Endometrium (tissue), 2 donors: ENCODE results near the gene PSMD13.
"Not testable (repeated sequence)": the region's sequence is repeated elsewhere in the genome, so short reads cannot be mapped to it uniquely, and the experiment has no call there.

Experiments
- FAIRE-seq: peaks from 2 replicates; lab custom pipeline; 2012; peaks lifted over from hg19 to GRCh38; lab: Jason Lieb, UNC
- donor health status: control.
- donor health status: control.

PSMD13 gene

GRCh38 chr11:278001-278951, 41.5 kb downstream of the PSMD13 start, which contains the start of gene NLRP6:
Gene NLRP6, plus strand, starts transcription at chr11:278407. Its CDS starts 163 bp downstream, at chr11:278570.
- FAIRE-seq = no peak

- no peak for FAIRE-seq
These were observed 42.5 kb downstream of the PSMD13 start for GRCh38 chr11:279040-279965.

GRCh38 chr11:279966-280705, 43.4 kb downstream of the PSMD13 start:
- no peak for FAIRE-seq

DNA sequence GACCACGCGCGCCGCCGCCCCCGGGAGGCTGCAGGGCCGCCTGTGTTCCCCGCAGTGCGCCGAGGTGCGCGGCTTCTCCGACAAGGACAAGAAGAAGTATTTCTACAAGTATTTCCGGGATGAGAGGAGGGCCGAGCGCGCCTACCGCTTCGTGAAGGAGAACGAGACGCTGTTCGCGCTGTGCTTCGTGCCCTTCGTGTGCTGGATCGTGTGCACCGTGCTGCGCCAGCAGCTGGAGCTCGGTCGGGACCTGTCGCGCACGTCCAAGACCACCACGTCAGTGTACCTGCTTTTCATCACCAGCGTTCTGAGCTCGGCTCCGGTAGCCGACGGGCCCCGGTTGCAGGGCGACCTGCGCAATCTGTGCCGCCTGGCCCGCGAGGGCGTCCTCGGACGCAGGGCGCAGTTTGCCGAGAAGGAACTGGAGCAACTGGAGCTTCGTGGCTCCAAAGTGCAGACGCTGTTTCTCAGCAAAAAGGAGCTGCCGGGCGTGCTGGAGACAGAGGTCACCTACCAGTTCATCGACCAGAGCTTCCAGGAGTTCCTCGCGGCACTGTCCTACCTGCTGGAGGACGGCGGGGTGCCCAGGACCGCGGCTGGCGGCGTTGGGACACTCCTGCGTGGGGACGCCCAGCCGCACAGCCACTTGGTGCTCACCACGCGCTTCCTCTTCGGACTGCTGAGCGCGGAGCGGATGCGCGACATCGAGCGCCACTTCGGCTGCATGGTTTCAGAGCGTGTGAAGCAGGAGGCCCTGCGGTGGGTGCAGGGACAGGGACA, 44.1 kb downstream of the PSMD13 start:
- no peak for FAIRE-seq

DNA sequence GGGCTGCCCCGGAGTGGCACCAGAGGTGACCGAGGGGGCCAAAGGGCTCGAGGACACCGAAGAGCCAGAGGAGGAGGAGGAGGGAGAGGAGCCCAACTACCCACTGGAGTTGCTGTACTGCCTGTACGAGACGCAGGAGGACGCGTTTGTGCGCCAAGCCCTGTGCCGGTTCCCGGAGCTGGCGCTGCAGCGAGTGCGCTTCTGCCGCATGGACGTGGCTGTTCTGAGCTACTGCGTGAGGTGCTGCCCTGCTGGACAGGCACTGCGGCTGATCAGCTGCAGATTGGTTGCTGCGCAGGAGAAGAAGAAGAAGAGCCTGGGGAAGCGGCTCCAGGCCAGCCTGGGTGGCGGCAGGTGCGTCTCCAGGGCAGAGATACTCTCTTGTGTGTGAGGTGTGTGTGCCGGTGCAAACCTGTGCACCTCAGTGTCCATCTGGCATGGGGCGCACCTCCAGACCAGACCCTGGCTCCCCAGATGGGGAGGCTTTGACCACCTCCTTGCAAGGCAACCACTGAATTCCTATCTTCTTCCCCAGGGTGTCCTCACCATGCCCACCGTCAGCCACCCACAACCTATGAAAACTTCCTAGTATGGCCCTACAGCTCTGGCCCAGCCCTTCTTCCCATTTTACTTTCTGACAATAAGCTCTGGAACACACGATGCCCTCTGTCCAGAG, 44.8 kb downstream of the PSMD13 start:
- FAIRE-seq = no peak

DNA sequence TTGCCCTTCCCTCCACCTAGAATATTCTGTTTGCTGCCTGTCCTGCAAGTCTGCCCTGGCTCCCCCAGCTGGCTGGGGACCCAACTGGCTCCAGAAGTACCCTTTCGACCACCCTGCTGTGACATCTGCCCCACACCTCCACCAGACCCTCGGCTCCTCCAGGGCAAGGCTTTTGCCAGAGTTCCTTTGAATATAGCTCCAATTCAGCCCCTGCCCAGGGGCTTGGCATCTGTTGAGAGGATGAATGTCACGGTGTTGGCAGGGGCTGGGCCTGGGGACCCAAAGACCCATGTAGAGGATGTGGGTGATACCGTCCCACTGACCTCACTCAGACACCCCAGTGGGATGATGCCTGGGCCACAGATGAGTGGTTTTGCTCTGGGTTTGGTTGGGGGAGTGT, 45.4 kb downstream of the PSMD13 start:
- no peak for FAIRE-seq

GRCh38 chr11:282630-283360, 46.0 kb downstream of the PSMD13 start:
- no peak for FAIRE-seq

DNA sequence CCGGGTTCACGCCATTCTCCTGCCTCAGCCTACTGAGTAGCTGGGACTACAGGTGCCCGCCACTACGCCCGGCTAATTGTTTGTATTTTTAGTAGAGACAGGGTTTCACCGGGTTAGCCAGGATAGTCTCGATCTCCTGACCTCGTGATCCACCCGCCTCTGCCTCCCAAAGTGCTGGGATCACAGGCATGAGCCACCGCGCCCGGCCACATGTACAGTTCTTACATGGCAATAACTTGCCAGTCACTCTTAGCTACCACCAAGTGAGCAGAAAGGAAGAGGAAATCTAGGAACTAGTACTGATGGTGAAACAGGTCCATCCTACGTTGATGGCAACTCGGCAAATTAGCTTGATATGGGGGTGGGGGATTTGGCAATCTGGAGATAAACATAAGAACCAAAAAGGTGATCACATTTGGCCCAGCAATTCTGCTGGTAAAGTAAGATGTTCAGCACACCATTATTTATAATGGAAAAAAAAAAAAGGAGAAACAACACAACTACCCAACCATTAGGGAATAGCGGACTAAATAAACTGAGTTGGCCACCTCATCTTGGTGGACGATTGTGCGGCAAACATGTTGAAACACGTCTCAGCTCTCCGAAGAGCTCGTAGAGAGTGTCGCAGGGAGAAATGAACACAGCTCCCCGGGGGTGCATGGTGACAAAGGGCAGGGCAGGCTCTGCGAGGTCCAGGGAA, 46.8 kb downstream of the PSMD13 start:
- no peak for FAIRE-seq

GRCh38 chr11:284105-285020, 47.6 kb downstream of the PSMD13 start:
- no peak for FAIRE-seq

DNA sequence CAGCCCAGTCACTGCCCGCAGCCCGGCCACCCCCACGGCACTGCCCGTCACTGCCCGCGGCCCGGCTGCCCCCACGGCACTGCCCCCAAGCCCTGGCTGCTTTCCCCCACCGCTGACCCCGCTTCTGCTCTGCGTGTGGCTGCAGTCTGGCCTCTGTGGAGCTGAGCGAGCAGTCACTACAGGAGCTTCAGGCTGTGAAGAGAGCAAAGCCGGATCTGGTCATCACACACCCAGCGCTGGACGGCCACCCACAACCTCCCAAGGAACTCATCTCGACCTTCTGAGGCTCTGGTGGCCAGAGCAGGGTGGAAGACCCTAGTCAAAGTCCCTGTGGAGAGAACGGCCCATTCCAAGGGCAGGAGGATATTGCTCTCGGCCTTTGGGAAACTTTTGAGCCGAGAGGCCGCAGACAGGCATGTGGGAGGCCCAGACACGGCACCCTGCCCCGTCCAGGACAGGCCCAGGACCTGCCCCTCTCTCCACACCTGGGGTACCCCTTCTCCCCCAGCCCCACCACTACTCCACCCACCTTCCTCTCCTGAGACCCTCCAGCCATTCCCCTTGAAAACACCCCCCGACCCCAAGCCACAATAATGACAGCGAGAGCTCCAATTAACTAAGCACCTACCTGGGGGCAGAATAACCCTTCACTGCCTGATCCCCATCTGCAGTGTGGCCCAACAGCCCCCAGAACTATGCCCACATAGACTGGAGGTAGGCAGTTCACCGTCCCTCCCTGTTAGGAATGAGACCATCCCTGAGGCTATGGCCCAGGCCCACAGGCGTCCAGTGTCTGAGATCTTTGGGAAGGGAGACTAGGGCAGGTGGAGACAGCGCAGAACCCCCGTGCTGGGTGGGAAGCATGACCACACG, 48.5 kb downstream of the PSMD13 start:
- FAIRE-seq = no peak

GRCh38 chr11:285894-286220, 49.1 kb downstream of the PSMD13 start:
- FAIRE-seq = no peak

GRCh38 chr11:286977-287820, 50.4 kb downstream of the PSMD13 start:
- FAIRE-seq = not testable (repeated sequence)

DNA sequence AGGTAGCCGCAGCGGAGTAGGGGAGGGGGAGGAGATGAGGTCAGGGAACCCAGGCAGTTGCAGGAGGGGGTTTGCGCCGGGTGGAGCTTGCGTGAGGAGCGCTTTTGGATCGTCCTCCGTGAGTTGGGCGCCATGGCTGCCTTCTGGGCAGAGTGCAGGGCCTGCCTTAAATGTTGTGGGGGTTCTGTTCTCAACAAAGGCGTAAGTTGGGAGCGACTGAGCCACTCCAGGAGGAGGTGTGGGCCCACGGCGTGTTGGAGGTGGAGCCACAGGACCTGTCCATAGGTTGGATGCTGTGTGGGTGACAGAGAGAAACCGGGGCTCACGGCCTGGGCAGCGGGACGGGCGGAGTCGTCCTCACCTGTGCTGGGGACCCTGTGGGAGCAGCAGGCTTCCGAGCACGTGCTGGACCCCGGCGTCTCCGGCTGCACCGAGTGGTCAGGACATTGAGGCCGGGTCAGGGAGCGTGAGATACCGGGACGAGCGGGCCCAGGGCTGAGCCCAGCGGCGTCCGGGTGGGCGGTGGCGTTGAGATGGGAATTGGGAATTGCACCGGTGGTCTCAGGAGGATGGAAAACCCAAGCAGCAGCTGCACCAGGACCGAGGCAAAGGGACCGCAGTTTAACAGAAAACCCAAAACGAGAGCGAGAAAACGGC, 51.2 kb downstream of the PSMD13 start:
- no peak for FAIRE-seq

GRCh38 chr11:288478-289397, 52.0 kb downstream of the PSMD13 start, which contains the start of gene PGGHG:
Gene PGGHG, plus strand, starts transcription at chr11:289126. Its CDS starts 691 bp downstream, at chr11:289817.
- no peak for FAIRE-seq

DNA sequence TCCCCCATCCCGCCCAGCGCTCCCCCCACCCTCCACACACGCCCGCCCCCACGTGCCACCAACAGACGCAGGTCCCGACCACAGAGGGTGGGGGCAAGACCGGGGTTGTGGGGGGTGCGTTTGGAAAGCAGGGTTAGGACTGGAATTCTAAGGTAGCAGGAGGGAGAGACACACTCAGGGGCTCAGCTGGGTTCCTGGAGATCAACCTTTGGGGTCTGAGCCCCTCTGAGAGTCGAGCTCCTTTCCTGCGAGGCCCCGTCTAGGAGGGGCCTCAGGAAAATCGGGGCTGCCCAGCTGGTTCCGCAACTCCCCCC, 52.6 kb downstream of the PSMD13 start:
- no peak for FAIRE-seq
